Colonic mucosa (tissue), 4 donors: ENCODE results near the gene PIK3R1. TPM values are rescaled to one million over a fixed set of nuclear protein-coding genes. Genes with fewer than 3 reads are reported as not detected.

Experiments used
- DNase-seq: peaks from one replicate; pipeline ENCODE4 v3.0.0-alpha.2; 2020
- H3K27ac ChIP-seq: fragments of 200-600 bp; one replicate; pipeline ENCODE4 v1.8.0; 2021
- H3K27me3 ChIP-seq: fragments of 200-600 bp; one replicate; pipeline ENCODE4 v1.8.0; 2021
- H3K36me3 ChIP-seq: fragments of 200-600 bp; one replicate; pipeline ENCODE4 v1.8.0; 2021
- H3K4me1 ChIP-seq: fragments of 200-600 bp; one replicate; pipeline ENCODE4 v1.8.0; 2021; ENCODE audit warnings: mild to moderate bottlenecking
- H3K4me3 ChIP-seq: fragments of 200-600 bp; one replicate; pipeline ENCODE4 v1.8.0; 2021
- H3K9ac ChIP-seq, 2 donors: one replicate each; pipeline ENCODE4 v1.7.0; 2013; ENCODE audit warnings: control low read depth in 2 of 2, low read depth in 2 of 2, low read length in 2 of 2
- H3K9me3 ChIP-seq: fragments of 200-600 bp; one replicate; pipeline ENCODE4 v1.8.0; 2021
- CTCF ChIP-seq: fragments of 200-600 bp; IDR thresholded peaks from one replicate; pipeline ENCODE4 v1.8.0; 2022; ENCODE audit warnings: antibody characterized with exemption, mild to moderate bottlenecking
- intact Hi-C: fragments of 100-400 bp; cut with DNase I; formaldehyde crosslinking; loops from one replicate; pipeline ENCODE4 v1.14.1; 2022
- total RNA-seq, 2 donors: library from RNA; stranded (reverse); fragmentation: NEBNext Ultra II Directional in 1 of 2; extraction: Animal tissue kit (Norgen Biotek cat#: 25700) in 1 of 2; gene quantifications; one replicate each; pipeline ENCODE4 v1.2.1, GENCODE V29; 2021
- donor health status: healthy.
- donor health status: DM: no; HTN: no; CAD: no.
- donor health status: DM: no; HTN: no; CAD: no.

Gene PIK3R1
- total RNA-seq, 2 donors from 2014 or later, result 42.9 to 58.1 TPM

GRCh38 chr5:68285075-68285840, 69.7 kb downstream of the PIK3R1 start:
- no peak for DNase-seq
- intact Hi-C loops, result loop anchor here (5.0 to 10.0 kb wide), 4 partner anchors 100 to 677 kb away; no protein-coding TSS in a partner anchor
- Histone ChIP-seq H3K27me3 (no peaks in the 10 kb centered on the region), H3K27ac (peak overlapping the region; percentile 73), H3K4me3 (no peak overlapping the region), H3K36me3 (peaks cover 5% of the 10 kb centered on the region), H3K9ac (peak overlapping the region in 1 of 2 donors; percentile 31), H3K4me1 (peaks cover 10% of the 10 kb centered on the region), H3K9me3 (no peaks in the 10 kb centered on the region)
- TF ChIP-seq CTCF, result no peak

- DNase-seq, result peak; percentile 44
- Histone ChIP-seq H3K4me1 (peaks cover 10% of the 10 kb centered on the region), H3K36me3 (peaks cover 5% of the 10 kb centered on the region), H3K27me3 (no peaks in the 10 kb centered on the region), H3K9ac (no peak overlapping the region), H3K4me3 (no peak overlapping the region), H3K27ac (peak overlapping the region; percentile 73), H3K9me3 (no peaks in the 10 kb centered on the region)
- intact Hi-C loops, result loop anchor here (5.0 to 10.0 kb wide), 4 partner anchors 99 to 676 kb away; no protein-coding TSS in a partner anchor
- peak; percentile 75 for TF ChIP-seq CTCF
These were observed 70.5 kb downstream of the PIK3R1 start for GRCh38 chr5:68285851-68286611.

GRCh38 chr5:68286612-68286912, 71.0 kb downstream of the PIK3R1 start:
- Histone ChIP-seq H3K27ac (no peak overlapping the region), H3K4me3 (no peak overlapping the region), H3K9me3 (no peaks in the 10 kb centered on the region), H3K9ac (no peak overlapping the region), H3K4me1 (peaks cover 10% of the 10 kb centered on the region), H3K27me3 (no peaks in the 10 kb centered on the region), H3K36me3 (peaks cover 5% of the 10 kb centered on the region)
- DNase-seq, result no peak
- peak; percentile 3 for TF ChIP-seq CTCF
- intact Hi-C loops, result loop anchor here (5.0 to 10.0 kb wide), 4 partner anchors 98 to 676 kb away; no protein-coding TSS in a partner anchor

- H3K9me3 ChIP-seq, result no peaks in the 10 kb centered on the region
- H3K4me3 ChIP-seq, result peak overlapping the region; percentile 52
- H3K27me3 ChIP-seq, result no peaks in the 10 kb centered on the region
- TF ChIP-seq CTCF, result no peak
- peaks cover 10% of the 10 kb centered on the region for H3K4me1 ChIP-seq
- peak overlapping the region; percentile 93 for H3K27ac ChIP-seq
- peak overlapping the region; percentile 71 to 86 for H3K9ac ChIP-seq
- DNase-seq, result no peak
- H3K36me3 ChIP-seq, result no peaks in the 10 kb centered on the region
- intact Hi-C loops, result loop anchor here (5.0 to 10.0 kb wide), 4 partner anchors 97 to 675 kb away; no protein-coding TSS in a partner anchor
These were observed 72.0 kb downstream of the PIK3R1 start for GRCh38 chr5:68287631-68287975.

GRCh38 chr5:68287976-68288706, 72.6 kb downstream of the PIK3R1 start:
- no peak for TF ChIP-seq CTCF
- H3K9me3 ChIP-seq, result no peaks in the 10 kb centered on the region
- DNase-seq, result peak; percentile 74
- intact Hi-C loops, result loop anchor here (5.0 to 10.0 kb wide), 4 partner anchors 97 to 674 kb away; no protein-coding TSS in a partner anchor
- H3K4me3 ChIP-seq, result peak overlapping the region; percentile 52
- H3K27ac ChIP-seq, result peak overlapping the region; percentile 93
- H3K36me3 ChIP-seq, result no peaks in the 10 kb centered on the region
- H3K9ac ChIP-seq, result peak overlapping the region; percentile 71 to 86
- H3K27me3 ChIP-seq, result no peaks in the 10 kb centered on the region
- H3K4me1 ChIP-seq, result peaks cover 10% of the 10 kb centered on the region
